Breast epithelium (tissue), 4 donors: ENCODE results near the gene TTLL11. TPM values are rescaled to one million over a fixed set of nuclear protein-coding genes. Genes with fewer than 3 reads are reported as not detected.

Experiments used
- DNase-seq, 2 donors: peaks; one replicate each; pipeline ENCODE4 v3.0.0-alpha.2; 2019; ENCODE audit warnings: low spot score in 2 of 2
- H3K27ac ChIP-seq, 2 donors: fragments of 200-600 bp; sonication (generic) in 1 of 2; one replicate each; pipeline ENCODE4 v1.5.1; 2016 to 2019; ENCODE audit warnings: mild to moderate bottlenecking in 1 of 2
- H3K27me3 ChIP-seq, 2 donors: fragments of 200-600 bp; sonication (generic) in 1 of 2; one replicate each; pipeline versions ENCODE4 v1.5.1 to v1.6.0; 2017 to 2019; ENCODE audit warnings: control low read depth in 1 of 2, mild to moderate bottlenecking in 1 of 2
- H3K36me3 ChIP-seq: fragments of 200-600 bp; one replicate; pipeline ENCODE4 v1.5.1; 2019
- H3K4me1 ChIP-seq, 2 donors: fragments of 200-600 bp; sonication (generic); one replicate each; pipeline ENCODE4 v1.5.1; 2016 to 2019; ENCODE audit warnings: control low read depth in 1 of 2
- H3K4me3 ChIP-seq, 3 donors: fragments of 200-600 bp; sonication (generic); 1 replicate in 2 of 3; 2 replicates in 1 of 3; pipeline ENCODE4 v1.5.1; 2016 to 2019; ENCODE audit warnings: mild to moderate bottlenecking in 3 of 3, moderate library complexity in 2 of 3
- H3K9me3 ChIP-seq, 2 donors: fragments of 200-600 bp; sonication (generic) in 1 of 2; one replicate each; pipeline ENCODE4 v1.5.1; 2016 to 2019; ENCODE audit warnings: control low read depth in 1 of 2
- CTCF ChIP-seq, 3 donors: fragments of 450-650 bp; IDR thresholded peaks; one replicate each; pipeline ENCODE4 v1.5.1; 2016 to 2017; ENCODE audit warnings: antibody characterized with exemption in 3 of 3, mild to moderate bottlenecking in 3 of 3, moderate library complexity in 3 of 3
- POLR2A ChIP-seq: fragments of 450-650 bp; IDR thresholded peaks from one replicate; pipeline ENCODE4 v1.6.1; 2016; ENCODE audit warnings: antibody characterized with exemption, mild to moderate bottlenecking, moderate library complexity
- POLR2AphosphoS5 ChIP-seq, 3 donors: sonication (generic); formaldehyde crosslinking; IDR thresholded peaks; one replicate each; pipeline ENCODE4 v1.6.1; 2017; ENCODE audit warnings: antibody characterized with exemption in 3 of 3
- intact Hi-C: fragments of 100-400 bp; cut with DNase I; formaldehyde crosslinking; loops from one replicate; pipeline ENCODE4 v1.15.1; 2023; ENCODE audit warnings: low total_unique reads
- total RNA-seq, 3 donors: library from RNA; depleted of rRNA; stranded (reverse); fragments of >200 nt; gene quantifications; one replicate each; pipeline ENCODE4 v1.1.0, GENCODE V29; 2016

TTLL11 gene
- total RNA-seq, 3 donors from 2014 or later, result 9.0 to 12.1 (median 10.0) TPM

- no peak for DNase-seq
- no peak for TF ChIP-seq CTCF (IDR thresholded peaks at IDR 0.05)
- no peak for TF ChIP-seq POLR2A
- no peak for TF ChIP-seq POLR2AphosphoS5 (IDR thresholded peaks at IDR 0.05)
- intact Hi-C loops, result no loop called here
- peaks cover 0 to 26% of the 10 kb centered on the region in 2 donors for H3K27me3 ChIP-seq
- no peak overlapping the region for H3K27ac ChIP-seq
- no peaks in the 10 kb centered on the region for H3K4me1 ChIP-seq
- H3K9me3 ChIP-seq, result no peaks in the 10 kb centered on the region
- H3K36me3 ChIP-seq, result no peaks in the 10 kb centered on the region
- H3K4me3 ChIP-seq, result no peak overlapping the region
These were observed 30.9 kb upstream of the TTLL11 start for GRCh38 chr9:122124048-122124447.

- TF ChIP-seq POLR2A (no peak), CTCF (IDR thresholded peaks at IDR 0.05) (peak; percentile 86 to 92 (median 86))
- Histone ChIP-seq H3K4me3 (no peak overlapping the region), H3K9me3 (no peaks in the 10 kb centered on the region), H3K27me3 (peaks cover 0 to 26% of the 10 kb centered on the region in 2 donors), H3K4me1 (no peaks in the 10 kb centered on the region), H3K36me3 (no peaks in the 10 kb centered on the region), H3K27ac (no peak overlapping the region)
- DNase-seq, result peak in 1 of 2 donors; percentile 79
- intact Hi-C loops, result no loop called here
These were observed 30.0 kb upstream of the TTLL11 start for GRCh38 chr9:122122903-122123632.

- no peaks in the 10 kb centered on the region for H3K4me1 ChIP-seq
- H3K36me3 ChIP-seq, result no peaks in the 10 kb centered on the region
- no peak for DNase-seq
- no peak for TF ChIP-seq CTCF (IDR thresholded peaks at IDR 0.05)
- TF ChIP-seq POLR2AphosphoS5 (IDR thresholded peaks at IDR 0.05), result no peak
- no peak for TF ChIP-seq POLR2A
- intact Hi-C loops, result no loop called here
- no peaks in the 10 kb centered on the region for H3K9me3 ChIP-seq
- H3K4me3 ChIP-seq, result no peak overlapping the region
- H3K27ac ChIP-seq, result no peak overlapping the region
- peaks cover 0 to 26% of the 10 kb centered on the region in 2 donors for H3K27me3 ChIP-seq
These were observed 29.4 kb upstream of the TTLL11 start for GRCh38 chr9:122122468-122122867.

- Histone ChIP-seq H3K4me3 (no peak overlapping the region), H3K27me3 (peaks cover 0 to 22% of the 10 kb centered on the region in 2 donors), H3K4me1 (no peaks in the 10 kb centered on the region), H3K36me3 (no peaks in the 10 kb centered on the region), H3K27ac (no peak overlapping the region), H3K9me3 (no peaks in the 10 kb centered on the region)
- DNase-seq, result no peak
- no peak for TF ChIP-seq POLR2AphosphoS5 (IDR thresholded peaks at IDR 0.05)
- TF ChIP-seq POLR2A, result no peak
- no peak for TF ChIP-seq CTCF (IDR thresholded peaks at IDR 0.05)
- intact Hi-C loops, result no loop called here
These were observed 28.8 kb upstream of the TTLL11 start for GRCh38 chr9:122121931-122122330.

- no peak for DNase-seq
- intact Hi-C loops, result no loop called here
- no peaks in the 10 kb centered on the region for H3K36me3 ChIP-seq
- TF ChIP-seq POLR2A (no peak), CTCF (IDR thresholded peaks at IDR 0.05) (no peak), POLR2AphosphoS5 (IDR thresholded peaks at IDR 0.05) (no peak)
- H3K4me3 ChIP-seq, result no peak overlapping the region
- no peaks in the 10 kb centered on the region for H3K4me1 ChIP-seq
- H3K9me3 ChIP-seq, result no peaks in the 10 kb centered on the region
- H3K27me3 ChIP-seq, result peaks cover 0 to 16% of the 10 kb centered on the region in 2 donors
- H3K27ac ChIP-seq, result no peak overlapping the region
These were observed 28.3 kb upstream of the TTLL11 start for GRCh38 chr9:122121391-122121790.
